KMS-11 (cell line): Measurements from ENCODE around the gene PCP2.

Experiments
- H2AFZ ChIP-seq: fragments of 200-600 bp; sonication (generic); 2 replicates; pipeline ENCODE4 v1.6.1; 2016; ENCODE audit warnings: antibody characterized with exemption, mixed run types, low read depth
- H3K27ac ChIP-seq: fragments of 200-600 bp; sonication (generic); 2 replicates; pipeline ENCODE4 v1.6.1; 2016; ENCODE audit warnings: mild to moderate bottlenecking, mixed run types
- H3K27me3 ChIP-seq: fragments of 200-600 bp; sonication (generic); 2 replicates; pipeline ENCODE4 v1.6.1; 2017; ENCODE audit warnings: mild to moderate bottlenecking, low read depth, mixed run types, moderate library complexity; ENCODE audit not compliant: insufficient read depth
- H3K36me3 ChIP-seq: fragments of 200-600 bp; sonication (generic); 2 replicates; pipeline ENCODE4 v1.6.1; 2017; ENCODE audit warnings: mild to moderate bottlenecking, mixed run types; ENCODE audit not compliant: insufficient read depth
- H3K4me1 ChIP-seq: fragments of 200-600 bp; sonication (generic); 2 replicates; pipeline ENCODE4 v1.6.1; 2016; ENCODE audit warnings: mild to moderate bottlenecking, low read depth, mixed run types; ENCODE audit not compliant: poor library complexity, severe bottlenecking
- H3K4me2 ChIP-seq: fragments of 200-600 bp; sonication (generic); 2 replicates; pipeline ENCODE4 v1.7.0; 2016; ENCODE audit warnings: mild to moderate bottlenecking, mixed run types
- H3K4me3 ChIP-seq: fragments of 200-600 bp; sonication (generic); IDR thresholded peaks from 2 replicates; pipeline ENCODE4 v1.6.1; 2017; ENCODE audit warnings: low read depth, low read length, mixed read lengths; ENCODE audit not compliant: insufficient read depth
- H3K79me2 ChIP-seq: fragments of 200-600 bp; sonication (generic); 2 replicates; pipeline ENCODE4 v1.6.1; 2016; ENCODE audit warnings: low read depth, mixed run types; ENCODE audit not compliant: insufficient read depth
- H3K9ac ChIP-seq: fragments of 200-600 bp; sonication (generic); 2 replicates; pipeline ENCODE4 v1.6.1; 2016; ENCODE audit warnings: mild to moderate bottlenecking, mixed run types
- H4K20me1 ChIP-seq: fragments of 200-600 bp; sonication (generic); 2 replicates; pipeline ENCODE4 v1.6.1; 2016; ENCODE audit warnings: mild to moderate bottlenecking, mixed run types; ENCODE audit not compliant: insufficient read depth
- TF ChIP-seq, protein P1 (sequence below): fragments of 200-600 bp; sonication (generic); conservative IDR thresholded peaks from 2 replicates; pipeline ENCODE4 v1.6.1; 2017; ENCODE audit warnings: low read depth, mild to moderate bottlenecking, antibody characterized with exemption, low read length, moderate library complexity, mixed read lengths

Gene PCP2

DNA sequence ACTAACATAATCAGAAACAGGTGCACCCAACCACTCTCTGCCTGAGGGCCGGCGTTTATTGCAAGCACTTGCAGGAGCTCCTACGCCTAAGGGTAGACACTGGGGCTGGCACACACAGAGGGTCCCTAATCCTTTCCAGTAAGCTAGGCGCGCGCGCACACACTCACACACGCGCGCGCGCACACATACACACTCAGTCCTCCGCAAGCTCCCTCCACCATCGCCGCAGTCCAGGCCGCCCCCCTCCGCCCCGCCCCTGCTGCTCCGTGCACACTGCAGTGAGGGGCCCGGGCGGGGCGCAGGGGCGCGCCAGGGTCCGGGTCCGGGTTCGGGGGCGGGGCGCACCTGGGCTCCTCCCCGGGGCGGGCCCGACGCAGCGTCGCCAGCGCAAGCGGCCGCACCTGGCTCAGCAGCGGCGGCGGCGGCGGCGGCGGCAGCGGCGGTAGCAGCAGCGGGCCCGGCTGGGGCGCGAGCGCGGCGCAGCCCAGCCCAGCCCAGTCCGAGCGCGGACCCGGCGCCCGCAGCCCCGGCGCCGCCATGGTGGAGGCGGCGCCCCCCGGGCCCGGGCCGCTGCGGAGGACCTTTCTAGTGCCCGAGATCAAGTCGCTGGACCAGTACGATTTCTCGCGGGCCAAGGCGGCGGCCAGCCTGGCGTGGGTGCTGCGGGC is 37.9 kb downstream of the PCP2 start, which contains the start of gene CAMSAP3:
CAMSAP3 (plus strand) TSS at position 398 of the 668 bp plus-strand sequence; CDS start at position 538, 140 bp downstream.
- TF ChIP-seq, protein P1, sequence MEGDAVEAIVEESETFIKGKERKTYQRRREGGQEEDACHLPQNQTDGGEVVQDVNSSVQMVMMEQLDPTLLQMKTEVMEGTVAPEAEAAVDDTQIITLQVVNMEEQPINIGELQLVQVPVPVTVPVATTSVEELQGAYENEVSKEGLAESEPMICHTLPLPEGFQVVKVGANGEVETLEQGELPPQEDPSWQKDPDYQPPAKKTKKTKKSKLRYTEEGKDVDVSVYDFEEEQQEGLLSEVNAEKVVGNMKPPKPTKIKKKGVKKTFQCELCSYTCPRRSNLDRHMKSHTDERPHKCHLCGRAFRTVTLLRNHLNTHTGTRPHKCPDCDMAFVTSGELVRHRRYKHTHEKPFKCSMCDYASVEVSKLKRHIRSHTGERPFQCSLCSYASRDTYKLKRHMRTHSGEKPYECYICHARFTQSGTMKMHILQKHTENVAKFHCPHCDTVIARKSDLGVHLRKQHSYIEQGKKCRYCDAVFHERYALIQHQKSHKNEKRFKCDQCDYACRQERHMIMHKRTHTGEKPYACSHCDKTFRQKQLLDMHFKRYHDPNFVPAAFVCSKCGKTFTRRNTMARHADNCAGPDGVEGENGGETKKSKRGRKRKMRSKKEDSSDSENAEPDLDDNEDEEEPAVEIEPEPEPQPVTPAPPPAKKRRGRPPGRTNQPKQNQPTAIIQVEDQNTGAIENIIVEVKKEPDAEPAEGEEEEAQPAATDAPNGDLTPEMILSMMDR, result no peak
- no peak within 1 kb of the TSS for H3K27ac ChIP-seq
- no peak within 1 kb of the TSS for H3K4me3 ChIP-seq
- H3K4me1 ChIP-seq, result no peaks in the 10 kb centered on the region
- H3K79me2 ChIP-seq, result no peaks in the 10 kb centered on the region
- H3K9ac ChIP-seq, result no peak within 1 kb of the TSS
- peak within 1 kb of the TSS; percentile 71 for H2AFZ ChIP-seq
- H3K36me3 ChIP-seq, result no peaks in the 10 kb centered on the region
- peaks cover 20% of the 10 kb centered on the region; the same call in 1 of the 2 replicates for H3K27me3 ChIP-seq
- no peaks in the 10 kb centered on the region for H4K20me1 ChIP-seq
- peak within 1 kb of the TSS; percentile 48 for H3K4me2 ChIP-seq

DNA sequence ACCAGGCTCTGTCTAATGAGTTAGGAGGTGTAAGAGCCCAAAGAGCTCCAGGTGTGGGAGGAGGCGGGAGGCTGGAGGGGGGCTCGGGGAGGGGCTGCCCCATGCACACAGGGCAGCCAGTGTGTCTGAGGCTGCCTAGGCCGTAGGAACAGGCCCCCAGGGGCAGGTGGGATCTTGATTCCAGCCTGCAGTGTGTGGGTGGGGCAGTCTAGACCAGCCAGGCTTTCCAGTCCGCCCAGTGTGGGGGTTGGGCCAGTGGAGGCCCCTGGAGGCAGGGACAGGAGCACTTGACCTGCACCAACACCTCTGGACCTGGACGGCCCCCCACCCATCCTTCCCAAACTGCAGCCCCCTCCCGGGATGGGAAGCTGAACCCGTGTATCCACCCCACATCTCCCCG is 43.3 kb downstream of the PCP2 start:
- Histone ChIP-seq H3K36me3 (no peaks in the 10 kb centered on the region), H3K4me1 (no peaks in the 10 kb centered on the region), H3K79me2 (no peaks in the 10 kb centered on the region), H2AFZ (no peak overlapping the region), H3K27me3 (peaks cover 29% of the 10 kb centered on the region; the same call in 1 of the 2 replicates), H3K9ac (no peak overlapping the region), H3K27ac (no peak overlapping the region), H3K4me3 (no peak overlapping the region), H3K4me2 (no peak overlapping the region), H4K20me1 (no peaks in the 10 kb centered on the region)
- TF ChIP-seq, protein P1, result no peak

DNA sequence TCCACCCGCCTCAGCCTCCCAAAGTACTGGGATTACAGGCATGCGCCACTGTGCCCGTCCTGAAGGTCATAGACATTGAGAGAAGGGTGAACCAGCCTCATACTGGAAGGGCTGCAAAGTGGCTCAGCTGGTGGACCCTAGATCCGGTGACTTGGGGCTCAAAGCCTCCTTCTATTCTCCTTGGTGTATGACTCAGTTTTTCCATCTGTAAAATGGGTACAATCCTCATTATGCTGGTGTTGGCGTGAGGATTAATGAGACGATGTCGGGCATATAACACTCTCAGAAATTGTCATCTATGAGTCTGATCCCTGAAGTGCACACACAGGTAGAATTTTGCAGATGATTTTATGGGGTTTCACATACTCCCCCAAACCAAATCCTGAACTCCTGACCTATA is 43.7 kb downstream of the PCP2 start:
- TF ChIP-seq, protein P1, result no peak
- Histone ChIP-seq H3K27me3 (peaks cover 25% of the 10 kb centered on the region; the same call in 1 of the 2 replicates), H3K9ac (no peak overlapping the region), H3K4me1 (no peaks in the 10 kb centered on the region), H3K79me2 (no peaks in the 10 kb centered on the region), H3K4me2 (no peak overlapping the region), H3K36me3 (no peaks in the 10 kb centered on the region), H3K4me3 (no peak overlapping the region), H4K20me1 (no peaks in the 10 kb centered on the region), H3K27ac (no peak overlapping the region), H2AFZ (no peak overlapping the region)

DNA sequence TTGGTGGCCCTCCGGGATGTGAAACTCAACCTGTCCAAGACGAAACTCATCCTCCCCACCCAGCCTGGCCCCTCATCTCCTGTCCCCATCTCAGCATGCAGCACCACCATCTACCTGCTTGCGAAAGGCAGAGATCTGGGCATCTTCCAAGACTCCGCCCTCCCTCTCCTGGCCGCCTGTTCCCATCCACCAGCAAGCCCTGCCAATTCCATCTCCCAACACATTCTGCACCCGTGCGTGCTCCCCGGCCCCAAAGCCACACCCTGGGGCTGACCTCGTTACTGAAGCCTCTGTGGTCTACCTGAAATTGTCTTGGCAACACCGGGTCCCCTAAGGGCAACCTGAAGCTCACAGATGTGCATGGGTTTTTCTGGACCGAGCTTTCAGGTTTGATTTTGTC is 51.1 kb downstream of the PCP2 start:
- Histone ChIP-seq H2AFZ (no peak overlapping the region), H3K36me3 (no peaks in the 10 kb centered on the region), H3K27me3 (peaks cover 56% of the 10 kb centered on the region), H3K79me2 (no peaks in the 10 kb centered on the region), H3K4me2 (no peak overlapping the region), H3K4me3 (no peak overlapping the region), H3K27ac (no peak overlapping the region), H3K9ac (no peak overlapping the region), H4K20me1 (no peaks in the 10 kb centered on the region), H3K4me1 (no peaks in the 10 kb centered on the region)
- TF ChIP-seq, protein P1, result no peak
